Osteocyte (in vitro differentiated cells): ENCODE data around the gene FHOD3. TPM values are rescaled to one million over a fixed set of nuclear protein-coding genes. Genes with fewer than 3 reads are reported as not detected.

ENCODE experiments used
- DNase-seq: peaks from one replicate; pipeline ENCODE4 v3.0.0; 2021; ENCODE audit warnings: mixed read lengths; ENCODE audit not compliant: unreplicated experiment; ENCODE audit errors: extremely low spot score
- H3K27ac Mint-ChIP-seq: one replicate; pipeline ENCODE4 v1.8.0; 2021; ENCODE audit warnings: mild to moderate bottlenecking, mixed read lengths; ENCODE audit not compliant: unreplicated experiment
- H3K27me3 Mint-ChIP-seq: one replicate; pipeline ENCODE4 v1.8.0; 2021; ENCODE audit warnings: mixed read lengths; ENCODE audit not compliant: unreplicated experiment
- H3K36me3 Mint-ChIP-seq: one replicate; pipeline ENCODE4 v1.8.0; 2021; ENCODE audit warnings: mixed read lengths; ENCODE audit not compliant: unreplicated experiment
- H3K4me1 Mint-ChIP-seq: one replicate; pipeline ENCODE4 v1.8.0; 2021; ENCODE audit warnings: mixed read lengths; ENCODE audit not compliant: unreplicated experiment
- H3K4me3 Mint-ChIP-seq: one replicate; pipeline ENCODE4 v1.8.0; 2021; ENCODE audit warnings: mild to moderate bottlenecking, moderate library complexity, mixed read lengths; ENCODE audit not compliant: unreplicated experiment
- H3K9me3 Mint-ChIP-seq: one replicate; pipeline ENCODE4 v1.8.0; 2021; ENCODE audit warnings: mixed read lengths; ENCODE audit not compliant: unreplicated experiment
- total RNA-seq: library from RNA; stranded (reverse); gene quantifications from 2 replicates; pipeline ENCODE4 v1.2.1, GENCODE V29; 2021
- TF ChIP-seq, protein P1 (sequence below): fragments of 200-600 bp; sonication (generic); IDR thresholded peaks from 2 replicates; pipeline ENCODE4 v1.5.0; 2021; ENCODE audit warnings: antibody characterized with exemption, mild to moderate bottlenecking, moderate library complexity

The FHOD3 gene
- total RNA-seq, 1 donor from 2014 or later: 1.2 TPM

DNA sequence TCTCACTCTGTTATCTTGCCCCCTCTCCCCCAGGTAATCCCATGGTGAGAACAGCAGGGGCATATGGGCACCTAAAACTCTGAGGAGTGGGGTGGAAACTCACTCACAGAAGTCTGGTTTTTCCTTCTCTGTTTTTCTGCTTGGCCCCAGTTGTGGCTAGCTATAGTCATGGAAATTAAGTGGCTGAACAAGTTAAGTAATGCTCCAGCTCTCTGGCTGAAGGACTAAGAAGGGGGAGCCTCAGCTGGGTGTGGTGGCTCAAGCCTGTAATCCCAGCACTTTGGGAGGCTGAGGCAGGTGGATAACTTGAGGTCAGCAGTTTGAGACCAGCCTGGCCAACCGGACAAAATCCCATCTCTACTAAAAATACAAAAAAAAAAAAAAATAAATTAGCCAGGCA, 270.3 kb downstream of the FHOD3 start:
- Mint-ChIP-seq H3K36me3 (no peaks in the 10 kb centered on the region), H3K4me1 (peaks cover 1% of the 10 kb centered on the region), H3K9me3 (no peaks in the 10 kb centered on the region), H3K27ac (no peak overlapping the region), H3K27me3 (peaks cover 56% of the 10 kb centered on the region), H3K4me3 (no peak overlapping the region)
- TF ChIP-seq, protein P1, sequence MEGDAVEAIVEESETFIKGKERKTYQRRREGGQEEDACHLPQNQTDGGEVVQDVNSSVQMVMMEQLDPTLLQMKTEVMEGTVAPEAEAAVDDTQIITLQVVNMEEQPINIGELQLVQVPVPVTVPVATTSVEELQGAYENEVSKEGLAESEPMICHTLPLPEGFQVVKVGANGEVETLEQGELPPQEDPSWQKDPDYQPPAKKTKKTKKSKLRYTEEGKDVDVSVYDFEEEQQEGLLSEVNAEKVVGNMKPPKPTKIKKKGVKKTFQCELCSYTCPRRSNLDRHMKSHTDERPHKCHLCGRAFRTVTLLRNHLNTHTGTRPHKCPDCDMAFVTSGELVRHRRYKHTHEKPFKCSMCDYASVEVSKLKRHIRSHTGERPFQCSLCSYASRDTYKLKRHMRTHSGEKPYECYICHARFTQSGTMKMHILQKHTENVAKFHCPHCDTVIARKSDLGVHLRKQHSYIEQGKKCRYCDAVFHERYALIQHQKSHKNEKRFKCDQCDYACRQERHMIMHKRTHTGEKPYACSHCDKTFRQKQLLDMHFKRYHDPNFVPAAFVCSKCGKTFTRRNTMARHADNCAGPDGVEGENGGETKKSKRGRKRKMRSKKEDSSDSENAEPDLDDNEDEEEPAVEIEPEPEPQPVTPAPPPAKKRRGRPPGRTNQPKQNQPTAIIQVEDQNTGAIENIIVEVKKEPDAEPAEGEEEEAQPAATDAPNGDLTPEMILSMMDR: no peak
- DNase-seq: no peak

DNA sequence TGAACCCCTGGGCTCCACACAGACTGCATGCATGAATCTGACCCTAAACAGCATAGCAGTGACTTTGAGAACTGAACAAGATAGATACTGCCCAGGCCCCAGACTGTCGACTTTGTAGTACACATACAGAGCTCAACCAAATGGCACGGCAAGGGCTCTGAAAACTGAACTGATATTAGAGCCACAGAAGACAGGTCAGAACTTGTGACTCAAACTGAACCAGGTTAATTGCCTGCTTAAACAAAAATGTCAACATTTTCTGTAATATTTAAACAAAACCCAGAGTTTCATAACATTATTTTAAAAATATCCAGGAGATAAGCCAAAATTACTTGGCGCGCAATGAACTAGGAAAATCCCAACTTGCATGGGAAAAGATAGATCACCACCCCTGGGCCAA, 271.0 kb downstream of the FHOD3 start:
- DNase-seq: no peak
- Mint-ChIP-seq H3K4me3 (no peak overlapping the region), H3K27ac (no peak overlapping the region), H3K9me3 (no peaks in the 10 kb centered on the region), H3K36me3 (no peaks in the 10 kb centered on the region), H3K4me1 (peaks cover 1% of the 10 kb centered on the region), H3K27me3 (peaks cover 56% of the 10 kb centered on the region)
- TF ChIP-seq, protein P1: no peak

DNA sequence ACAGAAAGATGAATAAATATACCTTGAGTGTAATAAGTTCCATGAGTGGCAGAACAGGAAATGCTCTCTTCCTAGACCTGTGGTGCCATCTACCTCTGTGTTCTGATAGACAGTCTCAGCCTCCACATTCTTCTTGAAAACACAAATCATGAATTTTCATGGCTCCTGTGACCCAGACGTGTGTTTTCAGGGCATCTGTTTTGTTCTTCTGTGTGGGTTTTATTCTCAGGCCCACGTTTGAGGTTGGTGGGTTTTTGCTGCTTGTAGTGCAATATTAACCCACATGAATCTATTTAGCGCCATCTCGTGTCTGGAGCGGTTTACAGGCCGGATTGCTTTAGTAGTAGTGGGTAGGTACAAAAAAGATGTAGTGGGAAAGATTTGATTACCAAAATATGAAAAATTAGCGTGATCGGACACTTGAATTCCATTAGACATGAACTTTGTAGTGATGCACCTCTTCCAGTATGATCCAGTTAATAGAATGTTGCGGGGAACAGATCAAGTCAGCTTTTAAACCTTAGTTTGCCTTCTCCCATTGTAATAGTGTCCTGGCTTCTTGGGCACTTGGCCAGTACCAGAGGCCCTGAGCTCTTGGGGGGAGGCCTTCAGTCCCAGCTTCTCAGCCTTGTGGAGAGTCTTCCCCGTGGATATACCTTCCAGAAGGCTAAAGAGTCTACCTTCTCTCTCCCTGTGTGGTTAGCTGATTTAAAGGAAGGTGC, 274.8 kb downstream of the FHOD3 start:
- Mint-ChIP-seq H3K4me3 (no peak overlapping the region), H3K27me3 (peaks cover 38% of the 10 kb centered on the region), H3K9me3 (no peaks in the 10 kb centered on the region), H3K4me1 (peaks cover 1% of the 10 kb centered on the region), H3K27ac (no peak overlapping the region), H3K36me3 (no peaks in the 10 kb centered on the region)
- TF ChIP-seq, protein P1: peak; percentile 77
- DNase-seq: no peak

DNA sequence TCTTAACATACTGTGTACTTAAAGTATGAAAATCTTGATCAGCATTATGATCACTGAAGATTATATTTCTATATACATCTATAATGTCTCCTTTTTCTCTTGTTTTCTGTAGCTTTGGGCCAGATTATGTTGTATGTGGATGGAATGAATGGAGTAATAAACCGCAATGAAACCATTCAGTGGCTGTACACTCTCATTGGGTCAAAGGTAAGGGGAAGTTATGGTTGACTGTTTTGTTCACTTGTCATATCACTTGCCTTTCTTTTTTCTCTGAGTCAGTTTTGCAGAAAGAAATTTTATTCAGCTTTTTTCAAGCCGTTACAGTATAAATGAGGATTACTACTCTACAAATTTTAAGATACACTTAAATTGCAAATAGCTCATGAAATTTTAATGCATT, 278.8 kb downstream of the FHOD3 start:
- H3K27me3 Mint-ChIP-seq: peaks cover 8% of the 10 kb centered on the region
- H3K4me3 Mint-ChIP-seq: no peak overlapping the region
- H3K27ac Mint-ChIP-seq: no peak overlapping the region
- H3K9me3 Mint-ChIP-seq: peaks cover 7% of the 10 kb centered on the region
- H3K4me1 Mint-ChIP-seq: peaks cover 8% of the 10 kb centered on the region
- peaks cover 2% of the 10 kb centered on the region for H3K36me3 Mint-ChIP-seq
- DNase-seq: no peak
- TF ChIP-seq, protein P1: no peak

DNA sequence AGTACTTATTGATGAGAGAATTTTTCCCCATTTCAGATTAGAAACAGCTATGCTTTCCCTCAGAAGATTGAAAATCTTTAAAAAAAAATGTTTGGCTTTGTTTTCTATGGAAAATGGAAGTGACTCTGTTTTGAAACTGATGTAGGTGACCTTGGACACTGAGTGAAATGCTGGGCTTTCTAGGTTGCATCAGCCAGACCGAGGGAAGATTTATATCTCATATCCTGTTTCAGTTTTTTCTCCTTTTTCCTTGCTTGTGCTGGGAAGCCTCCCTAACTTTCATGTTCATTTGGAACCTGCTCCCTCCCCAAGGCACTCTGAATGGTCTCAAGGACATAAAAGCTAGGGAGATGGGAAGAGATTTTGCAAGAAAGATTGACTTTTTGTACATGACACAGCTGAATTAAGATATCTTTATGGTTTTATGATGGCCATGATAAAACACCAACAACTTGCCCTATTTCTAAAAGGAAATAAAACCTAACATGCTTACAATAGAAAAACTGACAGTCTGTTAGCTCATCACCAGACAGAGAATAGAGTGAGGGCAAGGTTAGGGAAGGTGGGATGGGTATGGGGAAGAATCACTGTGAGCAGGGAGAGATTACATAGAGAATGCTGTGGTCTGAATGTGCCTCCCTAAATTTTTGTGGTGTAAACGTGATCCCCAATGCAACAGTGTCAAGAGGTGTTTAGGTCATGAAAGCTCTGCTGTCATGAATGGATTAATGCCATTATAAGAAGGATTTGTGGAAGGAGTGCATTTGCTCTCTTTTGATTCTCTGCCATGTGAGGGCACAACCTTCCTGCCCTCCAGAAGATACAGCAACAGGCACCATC, 281.6 kb downstream of the FHOD3 start:
- Mint-ChIP-seq H3K4me1 (peaks cover 6% of the 10 kb centered on the region), H3K27me3 (no peaks in the 10 kb centered on the region), H3K27ac (peak overlapping the region; percentile 64), H3K36me3 (peaks cover 2% of the 10 kb centered on the region), H3K4me3 (no peak overlapping the region), H3K9me3 (peaks cover 7% of the 10 kb centered on the region)
- TF ChIP-seq, protein P1: no peak
- DNase-seq: no peak
